PC-9 (cell line): ENCODE data around the gene GJC3. TPM values are rescaled to one million over a fixed set of nuclear protein-coding genes. Genes with fewer than 3 reads are reported as not detected.
"Not testable (repeated sequence)": the region's sequence is repeated elsewhere in the genome, so short reads cannot be mapped to it uniquely, and the experiment has no call there.

Experiments used
- BruUV-seq: library from RNA; stranded (reverse); fragments of 400-500 nt; replicated peaks from 2 replicates; lab custom pipeline; 2021; lab: Mats Ljungman, UMichigan
- CTCF ChIA-PET: fragments of 300-600 bp; sonication (Branson Sonifier 250); formaldehyde crosslinking; loops from one replicate; lab custom pipeline; 2022; ENCODE audit warnings: antibody characterized with exemption; lab: Charles Lee
- POLR2A ChIA-PET: fragments of 300-600 bp; sonication (Branson Sonifier 250); formaldehyde crosslinking; loops from one replicate; lab custom pipeline; 2022; ENCODE audit warnings: antibody characterized with exemption; ENCODE audit not compliant: unreplicated experiment; lab: Charles Lee
- DNase-seq, 2 experiments: peaks; one replicate each; pipeline versions ENCODE4 v3.0.0 to v3.0.0-alpha.2; 2015 to 2022; ENCODE audit warnings: mixed read lengths in 1 of 2
- H2AFZ ChIP-seq: fragments of 200-600 bp; sonication (generic); 2 replicates; pipeline ENCODE4 v1.8.1; 2017; ENCODE audit warnings: antibody characterized with exemption
- H3F3A ChIP-seq: fragments of 200-600 bp; sonication (generic); 2 replicates; pipeline ENCODE4 v1.8.1; 2017; ENCODE audit warnings: antibody characterized with exemption, mild to moderate bottlenecking, low read depth; ENCODE audit not compliant: insufficient read depth
- H3K27ac ChIP-seq: fragments of 200-600 bp; sonication (generic); 2 replicates; pipeline ENCODE4 v1.6.1; 2016; ENCODE audit warnings: mixed run types
- H3K27me3 ChIP-seq: fragments of 200-600 bp; sonication (generic); 2 replicates; pipeline ENCODE4 v1.6.1; 2016; ENCODE audit warnings: low read depth, mixed run types; ENCODE audit not compliant: insufficient read depth
- H3K36me3 ChIP-seq: fragments of 200-600 bp; sonication (generic); 2 replicates; pipeline ENCODE4 v1.6.1; 2016; ENCODE audit warnings: low read depth, mixed run types
- H3K4me1 ChIP-seq: fragments of 200-600 bp; sonication (generic); replicated peaks from 2 replicates; pipeline ENCODE4 v1.6.1; 2016; ENCODE audit warnings: mixed run types; ENCODE audit not compliant: insufficient read depth
- H3K4me2 ChIP-seq: fragments of 200-600 bp; sonication (generic); 2 replicates; pipeline ENCODE4 v1.6.1; 2017; ENCODE audit warnings: mixed run types
- H3K4me3 ChIP-seq: fragments of 200-600 bp; sonication (generic); 2 replicates; pipeline ENCODE4 v1.6.1; 2016; ENCODE audit warnings: mixed run types
- H3K79me2 ChIP-seq: fragments of 200-600 bp; sonication (generic); 2 replicates; pipeline ENCODE4 v1.6.1; 2017; ENCODE audit warnings: low read depth, mixed run types
- H3K9me2 ChIP-seq: fragments of 200-600 bp; sonication (generic); 2 replicates; pipeline ENCODE4 v1.8.1; 2017; ENCODE audit warnings: mild to moderate bottlenecking; ENCODE audit not compliant: insufficient read depth
- H3K9me3 ChIP-seq: fragments of 200-600 bp; sonication (generic); 2 replicates; pipeline ENCODE4 v1.8.1; 2016; ENCODE audit warnings: low read depth; ENCODE audit not compliant: insufficient read depth
- H4K20me1 ChIP-seq: fragments of 200-600 bp; sonication (generic); 2 replicates; pipeline ENCODE4 v1.8.1; 2017; ENCODE audit not compliant: insufficient read depth
- CTCF ChIP-seq: fragments of 200-600 bp; sonication (generic); conservative IDR thresholded peaks from 2 replicates; pipeline ENCODE4 v1.6.1; 2017; ENCODE audit warnings: mixed run types, antibody characterized with exemption, mild to moderate bottlenecking, moderate library complexity
- EZH2 ChIP-seq: fragments of 200-600 bp; sonication (generic); IDR thresholded peaks from 2 replicates; pipeline ENCODE4 v1.8.0; 2017; ENCODE audit warnings: antibody characterized with exemption, low read depth
- intact Hi-C: fragments of 100-400 bp; cut with micrococcal nuclease; formaldehyde crosslinking; loops from one replicate; pipeline ENCODE4 v1.10.0; 2022; ENCODE audit not compliant: unreplicated experiment
- total RNA-seq: library from RNA; stranded (reverse); gene quantifications from 2 replicates; pipeline ENCODE4 v1.2.3, GENCODE V29; 2021

The GJC3 gene
- total RNA-seq, 1 experiment from 2014 or later = not detected

DNA sequence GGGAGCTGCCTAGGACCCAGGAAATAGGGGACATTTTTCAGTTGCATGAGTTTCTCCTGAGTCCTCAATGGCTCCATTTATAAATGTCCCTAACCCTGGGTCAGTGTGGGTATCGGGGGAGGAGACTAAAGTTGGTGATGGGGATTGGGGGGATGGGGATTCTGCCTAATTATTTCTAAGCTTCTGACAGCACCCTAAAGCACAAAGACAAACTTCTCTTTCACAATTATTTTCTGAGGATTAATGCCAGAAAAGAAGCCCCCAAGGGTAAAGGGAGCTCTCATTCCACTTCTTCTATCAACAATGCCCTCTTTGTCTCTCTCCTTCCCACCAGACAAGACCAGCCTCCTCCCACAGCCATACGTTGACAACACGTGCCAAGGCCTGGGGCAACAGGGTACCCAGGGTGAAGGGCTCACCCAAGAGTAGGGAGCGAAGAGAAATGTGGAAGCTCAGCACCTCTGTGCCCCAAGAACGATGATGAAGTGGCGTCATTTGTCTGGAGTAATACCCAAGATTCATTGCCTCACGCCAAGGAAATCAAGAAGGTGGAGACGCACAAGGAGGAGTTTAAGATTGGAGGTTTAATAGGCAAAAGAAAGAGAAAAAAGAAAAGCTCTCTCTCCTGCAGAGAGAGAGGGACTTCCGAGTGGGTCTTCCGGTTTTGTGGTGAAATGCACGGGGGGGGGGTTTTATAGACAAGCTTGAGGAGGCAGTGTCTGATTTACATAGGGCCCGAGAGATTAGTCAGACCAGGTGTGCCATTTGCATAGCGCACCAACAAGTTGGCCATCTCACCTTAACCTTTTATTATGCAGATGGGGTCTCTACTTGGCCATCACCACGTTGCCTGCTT, 14.4 kb upstream of the GJC3 start:
- intact Hi-C loops = no loop called here
- no peaks in the 10 kb centered on the region for H3K36me3 ChIP-seq
- TF ChIP-seq EZH2 (no peak), CTCF (no peak)
- ChIA-PET POLR2A (interaction anchor here (0.6 kb wide), 1 partner anchor 234 kb away, joined by 4 read pairs; no protein-coding TSS in a partner anchor), CTCF (interaction anchor here (0.6 kb wide), 3 partner anchors 21 to 324 kb away, joined by 3 to 5 read pairs (median 3); no protein-coding TSS in a partner anchor)
- H3K9me2 ChIP-seq = no peaks in the 10 kb centered on the region
- peaks cover 37% of the 10 kb centered on the region for H3K27me3 ChIP-seq
- no peaks in the 10 kb centered on the region for H3F3A ChIP-seq
- no peaks in the 10 kb centered on the region for H3K4me1 ChIP-seq
- H3K79me2 ChIP-seq = no peaks in the 10 kb centered on the region
- no peak overlapping the region for H3K27ac ChIP-seq
- 0 out of 2 replicates have a peak, but pooled peaks cover 4% of the 10 kb centered on the region for H3K9me3 ChIP-seq
- no peaks in the 10 kb centered on the region for H4K20me1 ChIP-seq
- no peak for DNase-seq
- H3K4me3 ChIP-seq = no peak overlapping the region
- no peak overlapping the region for H2AFZ ChIP-seq
- no peak overlapping the region for H3K4me2 ChIP-seq
- BruUV-seq = no TSS peak

DNA sequence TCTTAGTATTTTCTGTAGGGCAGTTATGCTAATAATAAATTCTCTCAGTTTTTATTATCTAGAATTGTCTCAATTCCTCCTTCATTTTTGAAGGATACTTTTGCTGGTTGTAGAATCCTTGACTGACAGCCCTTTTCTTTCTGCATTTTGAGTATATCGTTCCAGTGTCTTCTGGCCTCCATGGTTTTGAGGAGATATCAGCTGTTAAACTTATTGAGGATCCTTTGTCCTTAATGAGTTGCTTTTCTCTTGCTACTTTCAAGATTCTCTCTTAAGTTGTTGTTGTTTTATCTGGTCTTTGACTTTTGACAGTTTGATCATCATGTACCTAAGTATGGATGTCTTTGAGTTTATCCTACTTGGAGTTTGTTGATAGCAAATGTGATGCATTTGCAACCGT, 8.9 kb upstream of the GJC3 start:
- no peaks in the 10 kb centered on the region for H3K79me2 ChIP-seq
- no TSS peak for BruUV-seq
- intact Hi-C loops = no loop called here
- 0 out of 2 replicates have a peak, but pooled peaks cover 12% of the 10 kb centered on the region for H3K9me3 ChIP-seq
- no peak overlapping the region for H3K27ac ChIP-seq
- H3K36me3 ChIP-seq = no peaks in the 10 kb centered on the region
- no peaks in the 10 kb centered on the region for H4K20me1 ChIP-seq
- POLR2A ChIA-PET = no interaction called here
- no peak overlapping the region for H3K4me2 ChIP-seq
- no peak for DNase-seq
- peaks cover 60% of the 10 kb centered on the region for H3K27me3 ChIP-seq
- TF ChIP-seq EZH2 (no peak), CTCF (no peak)
- H3K4me1 ChIP-seq = no peaks in the 10 kb centered on the region
- H2AFZ ChIP-seq = no peak overlapping the region
- H3K4me3 ChIP-seq = no peak overlapping the region
- H3F3A ChIP-seq = no peaks in the 10 kb centered on the region
- no peaks in the 10 kb centered on the region for H3K9me2 ChIP-seq
- CTCF ChIA-PET = no interaction called here

GRCh38 chr7:99935009-99935408, 5.6 kb upstream of the GJC3 start:
- H3K4me1 ChIP-seq, BruUV-seq, H3K9me2 ChIP-seq, H3K79me2 ChIP-seq, H3K4me2 ChIP-seq, H3K36me3 ChIP-seq, H3K27ac ChIP-seq, DNase-seq, intact Hi-C loops, H3F3A ChIP-seq, H4K20me1 ChIP-seq, H2AFZ ChIP-seq, POLR2A ChIA-PET, H3K4me3 ChIP-seq: not testable (repeated sequence)
- Histone ChIP-seq H3K9me3 (0 out of 2 replicates have a peak, but pooled peaks cover 12% of the 10 kb centered on the region), H3K27me3 (peaks cover 65% of the 10 kb centered on the region)
- CTCF ChIA-PET = interaction anchor here (0.6 kb wide), 1 partner anchor 1232 kb away, joined by 5 read pairs; no protein-coding TSS in a partner anchor
